SU-DHL-6 (cell line): ENCODE measurements around the gene FAM107B.

Experiments
- CTCF ChIP-seq: fragments of 200-600 bp; sonication (generic); IDR thresholded peaks from one replicate; pipeline ENCODE4 v1.5.1; 2017; ENCODE audit warnings: antibody characterized with exemption, mild to moderate bottlenecking, low read length, moderate library complexity; ENCODE audit not compliant: insufficient read depth, poor library complexity, severe bottlenecking
- EZH2phosphoT487 ChIP-seq: fragments of 200-600 bp; sonication (generic), shearing (Covaris generic); conservative IDR thresholded peaks from 2 replicates; pipeline ENCODE4 v1.6.1; 2018; ENCODE audit warnings: mild to moderate bottlenecking, antibody characterized with exemption, low read length, moderate library complexity, mixed read lengths

- no peak for TF ChIP-seq EZH2phosphoT487
- no peak for TF ChIP-seq CTCF
Measured at GRCh38 chr10:14588084-14588937, 186.4 kb downstream of the FAM107B start.
